HG03575 (cell line): ENCODE measurements around the gene BST1.
"Not testable (repeated sequence)": the region's sequence is repeated elsewhere in the genome, so short reads cannot be mapped to it uniquely, and the experiment has no call there.

ENCODE experiments used
- ATAC-seq: cut with Tn5 transposase; IDR thresholded peaks from one replicate; pipeline ENCODE4 v1.9.1; 2021; ENCODE audit not compliant: unreplicated experiment, insufficient number of reproducible peaks, low FRiP score; ENCODE audit errors: extremely low read depth

BST1 gene

DNA sequence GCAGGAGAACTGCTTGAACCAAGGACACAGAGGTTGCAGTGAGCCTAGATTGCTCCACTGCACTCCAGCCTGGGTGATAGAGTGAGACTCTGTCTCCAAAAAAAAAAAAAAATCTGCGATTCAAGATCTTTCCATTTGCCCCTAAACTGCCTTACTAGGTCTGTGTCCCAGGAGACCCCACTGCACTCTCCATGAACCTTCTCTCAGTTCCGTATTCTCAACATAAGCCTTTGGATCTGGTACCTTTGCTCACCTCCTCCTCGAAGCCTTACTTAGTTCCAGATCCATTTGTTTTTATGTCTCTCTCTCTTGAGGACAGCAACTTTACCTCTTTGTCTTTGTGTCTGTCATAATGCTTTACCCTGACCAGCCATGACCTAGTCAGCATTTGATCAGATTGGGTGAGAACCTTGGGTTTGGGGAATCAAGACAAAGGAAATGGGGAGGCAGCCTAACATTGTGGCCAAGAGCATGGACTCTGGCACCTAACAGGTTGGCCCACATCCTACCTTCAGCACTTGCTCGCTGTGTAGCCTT, 33.7 kb downstream of the BST1 start:
- no peak for ATAC-seq

- no peak for ATAC-seq
Observed at GRCh38 chr4:15737255-15737654, 34.4 kb downstream of the BST1 start.

- no peak for ATAC-seq
Observed at GRCh38 chr4:15738877-15739276, 36.0 kb downstream of the BST1 start.

DNA sequence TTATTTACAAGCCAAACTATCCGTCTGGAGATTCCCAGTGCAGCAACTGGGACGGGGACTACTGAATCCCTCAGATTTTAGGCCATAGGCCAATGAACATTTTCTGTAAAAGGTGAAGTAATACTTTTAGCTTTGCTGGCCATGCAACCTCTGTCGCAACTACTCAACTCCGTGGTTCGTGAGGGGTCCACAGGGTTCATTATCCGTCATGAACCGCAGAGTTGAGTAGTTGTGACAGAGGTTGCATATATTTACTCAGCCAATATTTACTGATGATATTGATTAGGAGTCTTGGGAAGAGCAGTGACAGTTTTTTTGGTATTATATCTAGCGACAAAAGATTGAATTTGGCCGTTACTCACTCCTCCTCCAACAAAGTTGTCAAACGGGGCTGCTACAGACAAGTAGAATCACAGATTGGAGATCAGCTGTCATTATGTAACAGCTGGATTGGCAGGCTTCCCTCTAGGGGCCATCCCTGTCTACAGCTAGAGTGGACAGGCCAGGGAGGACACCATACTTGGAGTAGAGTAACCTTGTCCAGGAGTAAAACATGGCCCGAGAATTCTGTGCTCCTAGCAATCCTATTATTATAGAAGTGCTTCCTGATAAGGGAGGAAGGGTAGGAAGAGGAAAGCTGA, 38.0 kb downstream of the BST1 start:
- ATAC-seq: no peak

GRCh38 chr4:15742083-15742582, 39.3 kb downstream of the BST1 start:
- no peak for ATAC-seq

- ATAC-seq: no peak
Observed at GRCh38 chr4:15742637-15743036, 39.8 kb downstream of the BST1 start.

DNA sequence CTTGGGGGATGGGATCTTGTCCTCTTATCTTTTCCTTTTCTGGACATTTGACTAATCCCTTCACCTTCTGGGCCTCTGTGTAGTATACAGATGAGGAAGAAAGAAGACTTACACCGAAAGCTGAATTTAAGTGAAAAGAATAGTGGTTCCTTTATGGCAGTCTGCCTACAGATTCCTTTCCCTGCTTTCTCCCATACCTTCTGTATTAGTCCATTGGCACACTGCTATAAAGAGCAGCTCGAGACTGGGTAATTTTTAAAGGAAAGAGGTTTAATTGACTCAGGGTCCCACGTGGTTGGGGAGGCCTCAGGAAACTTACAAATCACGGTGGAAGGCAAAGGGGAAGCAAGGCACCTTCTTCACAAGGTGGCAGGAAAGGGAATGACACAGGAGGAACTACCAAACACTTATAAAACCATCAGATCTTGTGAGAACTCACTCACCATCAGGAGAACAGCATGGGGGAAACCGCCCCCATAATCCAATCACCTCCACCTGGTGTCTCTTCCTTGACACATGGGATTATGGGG, 41.2 kb downstream of the BST1 start:
- no peak for ATAC-seq

DNA sequence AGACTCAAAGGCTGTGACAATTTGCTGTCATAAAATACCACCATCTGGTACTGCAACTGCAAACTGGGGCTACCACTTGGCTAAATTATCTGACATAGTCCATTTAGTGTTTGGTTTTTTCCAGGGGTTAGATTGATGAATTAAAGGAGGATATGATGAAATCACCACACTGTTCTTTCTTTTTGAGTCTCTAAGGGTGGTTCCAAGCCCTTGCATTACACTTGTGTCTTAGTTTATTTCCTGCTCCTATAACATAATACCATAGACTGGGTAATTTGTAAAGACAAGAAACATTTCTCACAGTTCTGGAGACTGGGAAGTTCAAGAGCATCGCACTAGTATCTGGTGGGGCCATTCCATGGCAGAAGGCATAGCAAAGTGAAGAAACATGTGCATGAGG, 43.2 kb downstream of the BST1 start:
- ATAC-seq: no peak

DNA sequence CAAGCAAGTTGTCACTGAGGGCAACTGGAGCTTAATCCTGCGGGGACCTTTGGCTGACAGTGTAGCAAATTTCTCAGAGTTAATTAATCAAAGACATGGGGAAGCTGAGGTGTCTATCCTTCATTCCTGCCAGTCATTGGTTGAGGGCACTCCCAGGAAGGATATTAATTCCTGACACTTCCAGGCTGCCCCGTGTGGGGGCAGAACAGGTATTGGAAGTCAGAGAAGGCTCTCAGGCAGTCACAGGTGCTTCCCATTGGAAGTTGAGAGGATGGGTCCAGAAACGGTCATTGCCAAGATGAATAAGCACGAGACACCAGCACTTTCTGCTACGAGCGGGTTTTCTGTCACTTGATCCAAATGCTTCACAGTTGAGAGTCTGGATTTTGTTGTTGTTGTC, 46.1 kb downstream of the BST1 start:
- no peak for ATAC-seq

- ATAC-seq: no peak
Observed at GRCh38 chr4:15751153-15751552, 48.3 kb downstream of the BST1 start.

DNA sequence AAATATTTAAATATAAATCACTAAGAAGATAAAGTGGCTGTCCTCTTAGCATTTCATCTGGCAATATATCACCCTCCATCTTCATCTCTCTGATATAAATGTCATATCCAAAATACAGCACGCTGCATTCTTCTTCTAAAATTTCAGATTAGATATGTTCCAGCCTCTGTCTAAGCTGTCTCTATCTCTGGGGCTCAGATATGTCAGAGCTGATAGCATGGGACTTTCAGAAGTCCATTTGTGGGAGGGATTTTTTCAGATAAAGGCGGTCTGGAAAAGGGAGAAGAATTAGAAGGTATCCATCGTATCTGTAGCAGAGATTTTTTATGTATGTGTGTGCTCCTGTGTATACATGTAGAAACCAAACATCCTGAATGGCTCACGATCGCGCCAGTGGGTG, 50.2 kb downstream of the BST1 start:
- no peak for ATAC-seq

- no peak for ATAC-seq
Observed at GRCh38 chr4:15753786-15754185, 50.9 kb downstream of the BST1 start.

DNA sequence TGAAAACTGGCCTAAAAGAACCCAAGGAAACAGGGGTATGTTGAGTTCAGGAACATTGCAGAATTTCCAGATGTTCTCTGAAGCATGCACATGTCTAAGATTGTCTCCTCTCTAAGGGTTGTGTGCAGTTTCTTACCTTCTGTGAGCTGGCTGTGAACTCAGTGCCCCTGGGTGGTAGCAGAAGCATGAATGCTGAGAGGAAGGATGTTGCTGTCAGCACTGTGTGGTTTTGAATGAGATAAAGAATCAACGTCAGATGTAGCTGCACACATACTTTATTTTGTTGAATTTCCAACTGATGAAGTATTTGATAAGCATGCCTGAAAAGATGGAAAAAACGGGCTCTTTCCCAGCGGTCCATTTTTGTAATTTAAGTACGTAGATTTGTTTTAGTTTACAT, 51.5 kb downstream of the BST1 start:
- ATAC-seq: no peak

- ATAC-seq: no peak
Observed at GRCh38 chr4:15755321-15756155, 52.7 kb downstream of the BST1 start.

DNA sequence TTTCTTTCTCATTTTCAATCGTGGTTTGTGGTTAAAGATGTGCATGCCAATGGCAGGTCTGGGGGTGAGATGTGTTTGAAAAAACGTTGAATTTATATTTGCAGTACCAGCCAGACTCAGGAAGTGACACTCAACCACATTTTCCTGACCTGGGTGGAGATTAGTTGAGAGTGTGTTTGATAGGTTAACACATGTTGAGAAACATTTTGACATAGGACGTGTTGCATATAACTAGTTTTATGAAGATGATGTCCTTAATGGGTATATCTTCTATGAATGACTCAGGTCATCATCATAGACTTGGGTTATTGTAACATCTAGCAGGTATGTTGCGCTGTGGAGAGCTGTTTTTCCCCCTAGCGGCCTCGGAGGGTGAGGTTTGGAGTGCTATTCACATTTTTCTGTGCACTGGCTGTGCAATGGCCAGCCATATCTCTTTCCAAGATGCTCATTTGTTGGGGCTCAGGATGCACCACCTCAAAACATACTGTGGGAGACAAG, 53.5 kb downstream of the BST1 start:
- peak; percentile 74 for ATAC-seq

GRCh38 chr4:15757054-15757453, 54.2 kb downstream of the BST1 start:
- ATAC-seq: no peak

GRCh38 chr4:15758294-15758693, 55.4 kb downstream of the BST1 start:
- no peak for ATAC-seq

DNA sequence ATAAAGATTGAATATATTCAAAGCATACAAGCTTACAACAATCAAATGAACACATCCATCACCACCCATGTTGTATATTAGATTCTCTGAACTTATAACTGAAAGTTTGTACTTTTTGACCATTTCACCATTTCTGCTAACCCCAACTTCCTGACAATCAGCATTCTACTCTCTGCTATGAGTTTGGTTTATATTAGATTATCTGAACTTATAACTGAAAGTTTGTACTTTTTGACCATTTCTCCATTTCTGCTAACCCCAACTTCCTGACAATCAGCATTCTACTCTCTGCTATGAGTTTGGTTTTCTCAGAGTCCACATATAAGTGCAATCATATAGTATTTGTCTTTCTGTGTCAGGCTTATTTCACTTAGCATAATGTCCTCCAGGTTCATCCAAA, 59.6 kb downstream of the BST1 start:
- ATAC-seq: not testable (repeated sequence)

DNA sequence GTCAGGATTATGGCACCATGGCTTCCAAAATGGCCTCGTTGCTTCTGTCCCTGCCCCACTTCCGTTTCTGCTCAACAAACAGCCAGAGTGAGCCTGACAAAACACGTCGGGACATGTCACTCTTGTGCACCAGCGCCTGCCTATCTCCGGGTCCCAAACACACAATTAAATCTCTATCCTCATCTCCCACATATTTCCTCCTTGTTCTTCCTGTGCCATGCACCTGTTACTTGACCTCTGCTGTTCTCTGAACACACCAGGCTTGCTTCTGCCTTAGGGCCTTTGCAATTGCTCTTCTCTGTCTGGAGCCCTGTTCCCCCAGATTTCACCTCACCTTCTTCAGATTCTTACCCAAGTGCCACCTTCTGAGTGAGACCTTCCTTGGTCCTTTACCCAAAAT, 62.5 kb downstream of the BST1 start:
- ATAC-seq: no peak
